Measurements from ENCODE around the gene HUS1B.

HUS1B gene

GRCh38 chr6:659716-660581 lies 3.0 kb upstream of the HUS1B start:
- H3K36me3 Mint-ChIP-seq (ENCODE audit: low read depth), result peaks cover 31% of the 10 kb centered on the region
- H3K9me3 Mint-ChIP-seq, result peaks cover 3% of the 10 kb centered on the region
- DNase-seq, result peak; percentile 35
- H3K27me3 Mint-ChIP-seq, result no peaks in the 10 kb centered on the region
- no peak overlapping the region for H3K4me3 Mint-ChIP-seq
- peaks cover 66% of the 10 kb centered on the region for H3K4me1 Mint-ChIP-seq (ENCODE audit: low read depth)
- peak overlapping the region; percentile 72 for H3K27ac Mint-ChIP-seq

- Mint-ChIP-seq H3K9me3 (peaks cover 6% of the 10 kb centered on the region), H3K27me3 (no peaks in the 10 kb centered on the region), H3K4me3 (no peak overlapping the region), H3K36me3 (ENCODE audit: low read depth) (peaks cover 41% of the 10 kb centered on the region), H3K27ac (no peak overlapping the region), H3K4me1 (ENCODE audit: low read depth) (peaks cover 61% of the 10 kb centered on the region)
- DNase-seq, result no peak
Measured at GRCh38 chr6:658244-658643, 1.3 kb upstream of the HUS1B start.

GRCh38 chr6:657743-658142 lies 843 bp upstream of the HUS1B start:
- H3K4me1 Mint-ChIP-seq (ENCODE audit: low read depth), result peaks cover 61% of the 10 kb centered on the region
- no peak for DNase-seq
- H3K27ac Mint-ChIP-seq, result no peak overlapping the region
- H3K4me3 Mint-ChIP-seq, result no peak overlapping the region
- H3K27me3 Mint-ChIP-seq, result no peaks in the 10 kb centered on the region
- H3K36me3 Mint-ChIP-seq (ENCODE audit: low read depth), result peaks cover 41% of the 10 kb centered on the region
- peaks cover 6% of the 10 kb centered on the region for H3K9me3 Mint-ChIP-seq

- no peaks in the 10 kb centered on the region for H3K27me3 Mint-ChIP-seq
- DNase-seq, result no peak
- H3K4me1 Mint-ChIP-seq (ENCODE audit: low read depth), result peaks cover 30% of the 10 kb centered on the region
- H3K4me3 Mint-ChIP-seq, result no peak overlapping the region
- H3K36me3 Mint-ChIP-seq (ENCODE audit: low read depth), result peaks cover 41% of the 10 kb centered on the region
- H3K9me3 Mint-ChIP-seq, result peaks cover 6% of the 10 kb centered on the region
- H3K27ac Mint-ChIP-seq, result no peak overlapping the region
Measured at GRCh38 chr6:654136-654535, 2.8 kb downstream of the HUS1B start.

- no peak overlapping the region for H3K4me3 Mint-ChIP-seq
- H3K36me3 Mint-ChIP-seq (ENCODE audit: low read depth), result peaks cover 41% of the 10 kb centered on the region
- H3K27ac Mint-ChIP-seq, result no peak overlapping the region
- peaks cover 27% of the 10 kb centered on the region for H3K4me1 Mint-ChIP-seq (ENCODE audit: low read depth)
- no peaks in the 10 kb centered on the region for H3K27me3 Mint-ChIP-seq
- peaks cover 6% of the 10 kb centered on the region for H3K9me3 Mint-ChIP-seq
- no peak for DNase-seq
Measured at GRCh38 chr6:652865-653264, 4.0 kb downstream of the HUS1B start.

- H3K9me3 Mint-ChIP-seq, result peaks cover 3% of the 10 kb centered on the region
- H3K36me3 Mint-ChIP-seq (ENCODE audit: low read depth), result peaks cover 18% of the 10 kb centered on the region
- H3K27me3 Mint-ChIP-seq, result no peaks in the 10 kb centered on the region
- no peak overlapping the region for H3K4me3 Mint-ChIP-seq
- H3K27ac Mint-ChIP-seq, result no peak overlapping the region
- peaks cover 46% of the 10 kb centered on the region for H3K4me1 Mint-ChIP-seq (ENCODE audit: low read depth)
- no peak for DNase-seq
Measured at GRCh38 chr6:650098-650497, 6.8 kb downstream of the HUS1B start.

- H3K9me3 Mint-ChIP-seq, result no peaks in the 10 kb centered on the region
- no peak overlapping the region for H3K27ac Mint-ChIP-seq
- DNase-seq, result no peak
- peaks cover 3% of the 10 kb centered on the region for H3K36me3 Mint-ChIP-seq (ENCODE audit: low read depth)
- no peak overlapping the region for H3K4me3 Mint-ChIP-seq
- peaks cover 35% of the 10 kb centered on the region for H3K4me1 Mint-ChIP-seq (ENCODE audit: low read depth)
- H3K27me3 Mint-ChIP-seq, result no peaks in the 10 kb centered on the region
Measured at GRCh38 chr6:642805-643204, 14.1 kb downstream of the HUS1B start.

- H3K27ac Mint-ChIP-seq, result no peak overlapping the region
- DNase-seq, result no peak
- H3K4me3 Mint-ChIP-seq, result no peak overlapping the region
- H3K9me3 Mint-ChIP-seq, result no peaks in the 10 kb centered on the region
- peaks cover 34% of the 10 kb centered on the region for H3K4me1 Mint-ChIP-seq (ENCODE audit: low read depth)
- peaks cover 17% of the 10 kb centered on the region for H3K36me3 Mint-ChIP-seq (ENCODE audit: low read depth)
- no peaks in the 10 kb centered on the region for H3K27me3 Mint-ChIP-seq
Measured at GRCh38 chr6:641225-641985, 15.5 kb downstream of the HUS1B start.

- no peaks in the 10 kb centered on the region for H3K27me3 Mint-ChIP-seq
- no peak overlapping the region for H3K4me3 Mint-ChIP-seq
- H3K4me1 Mint-ChIP-seq (ENCODE audit: low read depth), result peaks cover 20% of the 10 kb centered on the region
- peaks cover 51% of the 10 kb centered on the region for H3K36me3 Mint-ChIP-seq (ENCODE audit: low read depth)
- H3K9me3 Mint-ChIP-seq, result no peaks in the 10 kb centered on the region
- no peak overlapping the region for H3K27ac Mint-ChIP-seq
- no peak for DNase-seq
Measured at GRCh38 chr6:636488-636887, 20.4 kb downstream of the HUS1B start.

- peaks cover 56% of the 10 kb centered on the region for H3K36me3 Mint-ChIP-seq (ENCODE audit: low read depth)
- no peaks in the 10 kb centered on the region for H3K27me3 Mint-ChIP-seq
- peaks cover 20% of the 10 kb centered on the region for H3K4me1 Mint-ChIP-seq (ENCODE audit: low read depth)
- no peak for DNase-seq
- H3K9me3 Mint-ChIP-seq, result no peaks in the 10 kb centered on the region
- H3K27ac Mint-ChIP-seq, result no peak overlapping the region
- H3K4me3 Mint-ChIP-seq, result no peak overlapping the region
Measured at GRCh38 chr6:635233-635632, 21.7 kb downstream of the HUS1B start.

GRCh38 chr6:633611-634010 lies 23.3 kb downstream of the HUS1B start:
- no peak for DNase-seq
- Mint-ChIP-seq H3K27me3 (no peaks in the 10 kb centered on the region), H3K4me3 (no peak overlapping the region), H3K4me1 (ENCODE audit: low read depth) (peaks cover 31% of the 10 kb centered on the region), H3K9me3 (no peaks in the 10 kb centered on the region), H3K27ac (no peak overlapping the region), H3K36me3 (ENCODE audit: low read depth) (peaks cover 62% of the 10 kb centered on the region)

- Mint-ChIP-seq H3K36me3 (ENCODE audit: low read depth) (peaks cover 58% of the 10 kb centered on the region), H3K27ac (peak overlapping the region; percentile 35), H3K9me3 (no peaks in the 10 kb centered on the region), H3K27me3 (no peaks in the 10 kb centered on the region), H3K4me3 (no peak overlapping the region), H3K4me1 (ENCODE audit: low read depth) (peaks cover 20% of the 10 kb centered on the region)
- no peak for DNase-seq
Measured at GRCh38 chr6:628766-629165, 28.1 kb downstream of the HUS1B start.

GRCh38 chr6:626236-626635 lies 30.7 kb downstream of the HUS1B start:
- Mint-ChIP-seq H3K36me3 (ENCODE audit: low read depth) (peaks cover 64% of the 10 kb centered on the region), H3K27ac (no peak overlapping the region), H3K4me3 (no peak overlapping the region), H3K9me3 (no peaks in the 10 kb centered on the region), H3K27me3 (no peaks in the 10 kb centered on the region), H3K4me1 (ENCODE audit: low read depth) (peaks cover 16% of the 10 kb centered on the region)
- no peak for DNase-seq

- Mint-ChIP-seq H3K27me3 (no peaks in the 10 kb centered on the region), H3K4me3 (no peak overlapping the region), H3K27ac (no peak overlapping the region), H3K36me3 (ENCODE audit: low read depth) (peaks cover 61% of the 10 kb centered on the region), H3K4me1 (ENCODE audit: low read depth) (peaks cover 16% of the 10 kb centered on the region), H3K9me3 (no peaks in the 10 kb centered on the region)
- DNase-seq, result no peak
Measured at GRCh38 chr6:624979-625378, 31.9 kb downstream of the HUS1B start.

GRCh38 chr6:622462-622861 lies 34.4 kb downstream of the HUS1B start:
- H3K27ac Mint-ChIP-seq, result no peak overlapping the region
- peaks cover 4% of the 10 kb centered on the region for H3K4me1 Mint-ChIP-seq (ENCODE audit: low read depth)
- DNase-seq, result no peak
- H3K4me3 Mint-ChIP-seq, result no peak overlapping the region
- no peaks in the 10 kb centered on the region for H3K27me3 Mint-ChIP-seq
- no peaks in the 10 kb centered on the region for H3K9me3 Mint-ChIP-seq
- peaks cover 61% of the 10 kb centered on the region for H3K36me3 Mint-ChIP-seq (ENCODE audit: low read depth)

All from activated T-cell treated with anti-CD3 and anti-CD28 coated beads, Interleukin-2, amount 50 U/mL, for 24 hours (primary cell).